GM12874 (cell line): ENCODE data around the gene PTTG1IP.

Source experiments
- TF ChIP-seq, protein P1 (sequence below): IDR thresholded peaks from 2 replicates; pipeline ENCODE4 v1.5.1; 2011; ENCODE audit warnings: low read depth, mild to moderate bottlenecking, control low read depth, low read length, moderate library complexity; ENCODE audit not compliant: insufficient read depth

PTTG1IP gene

DNA sequence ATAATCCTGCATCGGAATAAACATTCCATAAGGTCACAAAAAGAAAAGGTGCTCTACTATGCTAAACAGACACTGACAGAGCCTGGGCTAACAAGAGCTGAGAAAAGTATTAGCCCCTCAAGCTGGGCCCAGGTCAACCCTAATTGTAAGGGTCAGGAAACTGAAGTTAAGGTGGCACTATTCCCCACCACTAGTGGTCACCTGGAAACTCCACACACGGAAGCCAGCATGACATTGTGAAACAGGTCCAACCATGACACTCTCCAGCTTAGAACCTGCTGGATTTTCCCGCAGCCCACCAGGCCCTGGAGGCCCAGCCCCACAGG, 1.2 kb downstream of the PTTG1IP start:
- TF ChIP-seq, protein P1, sequence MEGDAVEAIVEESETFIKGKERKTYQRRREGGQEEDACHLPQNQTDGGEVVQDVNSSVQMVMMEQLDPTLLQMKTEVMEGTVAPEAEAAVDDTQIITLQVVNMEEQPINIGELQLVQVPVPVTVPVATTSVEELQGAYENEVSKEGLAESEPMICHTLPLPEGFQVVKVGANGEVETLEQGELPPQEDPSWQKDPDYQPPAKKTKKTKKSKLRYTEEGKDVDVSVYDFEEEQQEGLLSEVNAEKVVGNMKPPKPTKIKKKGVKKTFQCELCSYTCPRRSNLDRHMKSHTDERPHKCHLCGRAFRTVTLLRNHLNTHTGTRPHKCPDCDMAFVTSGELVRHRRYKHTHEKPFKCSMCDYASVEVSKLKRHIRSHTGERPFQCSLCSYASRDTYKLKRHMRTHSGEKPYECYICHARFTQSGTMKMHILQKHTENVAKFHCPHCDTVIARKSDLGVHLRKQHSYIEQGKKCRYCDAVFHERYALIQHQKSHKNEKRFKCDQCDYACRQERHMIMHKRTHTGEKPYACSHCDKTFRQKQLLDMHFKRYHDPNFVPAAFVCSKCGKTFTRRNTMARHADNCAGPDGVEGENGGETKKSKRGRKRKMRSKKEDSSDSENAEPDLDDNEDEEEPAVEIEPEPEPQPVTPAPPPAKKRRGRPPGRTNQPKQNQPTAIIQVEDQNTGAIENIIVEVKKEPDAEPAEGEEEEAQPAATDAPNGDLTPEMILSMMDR: no peak

DNA sequence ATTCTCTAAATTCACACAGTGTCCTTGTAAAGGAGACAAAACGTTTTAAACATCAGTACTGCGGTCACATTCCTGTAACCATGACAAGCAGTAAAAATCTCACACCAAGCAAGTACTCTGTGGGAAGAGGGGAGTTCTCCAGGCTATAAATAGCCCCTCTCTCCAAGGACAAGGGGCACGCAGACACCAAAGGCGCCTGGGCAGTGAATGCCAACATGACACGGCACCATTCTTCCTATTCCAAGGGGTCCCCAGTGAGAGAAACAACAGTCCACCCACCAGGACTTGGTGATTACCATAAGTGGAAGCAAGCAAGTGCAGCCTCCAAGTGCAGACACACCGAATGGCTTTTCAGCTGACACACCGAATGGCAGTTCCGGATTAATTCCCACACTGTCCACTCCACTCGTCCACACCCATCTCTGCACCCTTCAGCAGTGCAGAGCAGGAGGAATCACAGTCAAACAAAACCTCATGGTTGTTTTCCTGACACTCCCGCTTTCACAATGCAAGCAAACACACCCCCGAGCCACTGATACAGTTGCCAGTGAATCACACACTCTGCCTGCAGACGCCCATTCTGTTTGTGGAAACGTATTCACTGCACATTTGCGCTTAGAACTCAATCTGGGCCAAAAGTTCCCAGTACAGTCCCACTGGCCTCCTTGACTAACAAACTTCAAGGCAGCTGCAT, 1.8 kb downstream of the PTTG1IP start:
- TF ChIP-seq, protein P1: no peak

DNA sequence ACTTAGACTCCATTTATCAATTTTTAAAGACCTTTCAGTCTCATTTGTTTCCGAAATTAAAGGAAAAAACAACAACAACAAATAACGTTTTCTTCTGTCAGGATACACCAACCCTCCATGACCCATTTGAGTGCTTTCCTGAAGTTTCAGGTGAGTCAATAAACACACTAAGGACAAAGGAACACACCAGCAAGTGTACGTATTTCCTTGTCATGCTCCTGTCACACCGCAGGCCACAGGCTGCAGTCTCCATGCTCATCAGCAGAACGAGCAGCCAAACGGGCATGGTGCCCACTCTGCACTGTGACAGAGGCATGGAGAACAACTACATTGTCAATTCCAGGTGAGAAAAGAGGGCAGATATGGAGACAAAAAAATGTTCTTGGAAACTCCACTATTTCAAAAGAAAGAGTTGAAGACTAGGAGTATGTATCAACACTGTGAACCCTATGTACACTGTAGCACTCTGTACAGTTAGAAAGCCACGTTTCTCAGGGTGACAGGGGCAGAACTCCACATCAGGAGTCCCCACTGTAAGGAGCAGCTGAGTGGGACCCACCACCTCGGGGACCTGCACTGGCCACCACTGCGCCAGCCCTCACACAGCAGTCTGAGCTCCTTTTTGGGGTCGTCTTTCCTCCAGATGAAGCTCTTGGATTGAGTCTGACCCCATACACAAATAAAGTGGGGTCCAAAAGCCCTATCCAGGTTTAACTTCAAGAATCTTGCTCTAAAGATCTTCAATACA, 2.6 kb downstream of the PTTG1IP start:
- TF ChIP-seq, protein P1: no peak

DNA sequence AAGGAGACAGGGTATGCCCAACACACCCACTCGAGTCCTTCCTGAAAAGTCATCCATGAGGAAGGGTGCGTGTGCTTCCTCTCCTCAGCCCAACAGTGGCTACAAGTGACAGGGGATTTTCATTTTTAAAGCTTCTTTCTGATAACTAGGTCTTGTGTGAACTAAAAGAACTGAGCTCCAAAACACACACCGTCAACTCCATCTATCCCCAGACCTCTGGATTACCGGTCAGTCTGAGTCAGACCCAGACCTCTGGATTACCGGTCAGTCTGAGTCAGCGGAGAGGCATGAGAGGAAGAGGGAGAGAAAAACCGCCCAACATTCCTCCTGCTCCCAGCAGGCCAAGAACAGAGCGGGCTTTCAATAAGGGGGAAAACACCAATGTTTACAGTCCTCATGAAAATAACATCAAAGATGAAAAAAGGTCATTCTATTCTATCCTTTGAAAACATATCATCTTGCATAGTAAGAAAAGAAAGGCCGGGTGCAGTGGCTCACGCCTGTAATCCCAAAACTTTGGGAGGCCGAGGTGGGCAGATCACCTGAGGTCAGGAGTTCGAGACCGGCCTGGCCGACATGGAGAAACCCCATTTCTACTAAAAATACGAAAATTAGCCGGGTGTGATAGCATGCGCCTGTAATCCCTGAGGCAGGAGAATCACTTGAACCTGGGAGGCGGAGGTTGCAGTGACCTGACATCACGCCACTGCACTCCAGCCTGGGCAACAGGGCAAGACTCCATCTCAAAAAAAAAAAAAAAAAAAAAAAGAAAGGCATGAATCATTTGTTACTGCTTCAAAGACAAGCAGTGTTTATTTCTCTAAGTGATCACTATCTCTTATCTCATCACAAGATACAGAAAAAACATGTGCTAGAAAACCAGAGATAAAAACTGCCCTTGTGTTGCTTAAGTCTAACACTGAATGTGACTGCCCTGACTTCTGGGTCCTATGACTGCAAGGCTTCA, 3.4 kb downstream of the PTTG1IP start:
- TF ChIP-seq, protein P1: no peak

- TF ChIP-seq, protein P1: no peak
These were observed 4.8 kb downstream of the PTTG1IP start for GRCh38 chr21:44868707-44869106.

DNA sequence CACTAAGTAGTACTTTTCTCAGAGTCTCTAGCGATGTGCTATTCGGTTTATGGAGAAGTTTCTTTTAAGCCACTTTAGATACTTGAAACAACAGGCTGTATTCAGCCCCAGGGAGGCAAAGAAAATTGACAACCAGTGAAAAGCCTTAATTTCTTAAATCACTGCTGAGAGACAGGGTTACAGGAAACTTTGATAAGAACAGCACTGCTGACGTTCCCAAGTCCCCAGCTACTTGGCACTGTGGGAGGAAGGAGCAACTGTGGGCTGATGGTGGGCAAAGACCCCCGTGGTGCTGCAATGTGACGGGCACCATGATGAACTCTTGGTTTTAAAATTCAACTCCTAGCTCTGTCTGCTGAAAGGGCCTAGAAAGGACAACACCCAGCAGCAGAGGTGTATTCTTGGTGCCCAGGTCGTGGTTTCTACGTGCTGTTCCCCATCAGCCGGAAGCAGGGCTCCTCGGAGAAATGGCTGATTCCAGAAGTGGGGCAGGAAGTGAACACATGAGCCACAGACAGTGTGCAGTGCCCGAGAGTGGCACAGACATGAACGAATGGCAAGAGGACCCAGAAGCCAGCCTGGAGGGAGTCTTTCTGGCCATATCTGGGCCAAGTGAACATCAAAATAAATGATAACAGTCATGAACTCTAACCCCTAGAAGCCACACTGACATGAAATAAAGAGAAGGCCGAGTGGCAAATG, 5.3 kb downstream of the PTTG1IP start:
- TF ChIP-seq, protein P1: no peak

DNA sequence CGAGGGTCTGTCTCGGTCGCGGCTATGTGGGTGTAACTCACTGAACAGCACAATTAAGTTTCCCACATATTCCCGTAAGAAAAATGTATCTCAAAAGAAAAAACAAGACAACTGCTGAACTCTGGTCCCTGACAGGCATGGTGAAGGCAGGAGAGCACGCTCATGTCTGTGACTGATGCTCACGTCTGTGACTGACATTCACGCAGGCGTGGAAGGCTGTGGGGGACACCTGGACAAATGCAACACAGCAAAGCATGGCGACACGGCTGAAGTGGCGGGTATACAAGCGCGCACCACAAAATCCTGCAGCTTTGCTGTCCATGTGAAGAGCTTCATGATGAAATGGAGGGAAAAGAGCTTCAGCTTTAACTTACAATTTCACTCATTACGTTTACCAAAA, 6.0 kb downstream of the PTTG1IP start:
- TF ChIP-seq, protein P1: no peak
